Smooth muscle cell (in vitro differentiated cells): ENCODE measurements around the gene PAK2. TPM values are rescaled to one million over a fixed set of nuclear protein-coding genes. Genes with fewer than 3 reads are reported as not detected.
A peak's percentile ranks its signal among the peaks of the same experiment; 100 is the strongest.
"Not testable (repeated sequence)": the region's sequence is repeated elsewhere in the genome, so short reads cannot be mapped to it uniquely, and the experiment has no call there.

Source experiments
- DNase-seq: peaks from one replicate; lab custom pipeline; 2025; ENCODE audit not compliant: unreplicated experiment; lab: John Stamatoyannopoulos, UW
- H2AFZ ChIP-seq: fragments of 200-600 bp; sonication (generic); 2 replicates; pipeline ENCODE4 v1.6.0; 2016; ENCODE audit warnings: antibody characterized with exemption, low read depth, mild to moderate bottlenecking
- H3F3A ChIP-seq: fragments of 200-600 bp; sonication (generic); 2 replicates; pipeline ENCODE4 v1.6.0; 2017; ENCODE audit warnings: antibody characterized with exemption, low read depth
- H3K27ac ChIP-seq: fragments of 200-600 bp; sonication (generic); 2 replicates; pipeline ENCODE4 v1.5.1; 2016; ENCODE audit warnings: low read depth, mild to moderate bottlenecking
- H3K27me3 ChIP-seq: fragments of 200-600 bp; sonication (generic); 2 replicates; pipeline ENCODE4 v1.6.1; 2016; ENCODE audit warnings: low read depth, mild to moderate bottlenecking
- H3K36me3 ChIP-seq: fragments of 200-600 bp; sonication (generic); 2 replicates; pipeline ENCODE4 v1.5.1; 2016; ENCODE audit warnings: low read depth
- H3K4me1 ChIP-seq: fragments of 200-600 bp; sonication (generic); 2 replicates; pipeline ENCODE4 v1.5.1; 2016; ENCODE audit warnings: low read depth
- H3K4me2 ChIP-seq: fragments of 200-600 bp; sonication (generic); 2 replicates; pipeline ENCODE4 v1.6.0; 2016; ENCODE audit warnings: mild to moderate bottlenecking
- H3K4me3 ChIP-seq: fragments of 200-600 bp; sonication (generic); 2 replicates; pipeline ENCODE4 v1.5.1; 2016; ENCODE audit warnings: mild to moderate bottlenecking
- H3K79me2 ChIP-seq: fragments of 200-600 bp; sonication (generic); 2 replicates; pipeline ENCODE4 v1.6.0; 2016; ENCODE audit warnings: low read depth, mild to moderate bottlenecking
- H3K9ac ChIP-seq: fragments of 200-600 bp; sonication (generic); 2 replicates; pipeline ENCODE4 v1.6.0; 2016; ENCODE audit warnings: low read depth
- H3K9me3 ChIP-seq: fragments of 200-600 bp; sonication (generic); replicated peaks from 2 replicates; pipeline ENCODE4 v1.5.1; 2016; ENCODE audit warnings: low read depth
- H4K20me1 ChIP-seq: fragments of 200-600 bp; sonication (generic); 2 replicates; pipeline ENCODE4 v1.6.0; 2016; ENCODE audit warnings: low read depth
- CTCF ChIP-seq: fragments of 200-600 bp; sonication (generic); IDR thresholded peaks from 2 replicates; pipeline ENCODE4 v1.5.1; 2017; ENCODE audit warnings: borderline replicate concordance, mild to moderate bottlenecking, antibody characterized with exemption; ENCODE audit not compliant: insufficient read depth, poor library complexity, severe bottlenecking
- WGBS: methylation state at CpG from one replicate; pipeline ENCODE4 v1.1.7; 2016; ENCODE audit warnings: low lambda C conversion rate; 5-methylcytosine and 5-hydroxymethylcytosine counted together
- polyA plus RNA-seq: library from polyadenylated mRNA; unstranded; fragments of >200 nt; fragmentation: Nextera tagmentation; extraction: Ambion mirVana; gene quantifications from 2 replicates; pipeline ENCODE4 v1.2.1, GENCODE V29; 2016
- total RNA-seq: library from RNA; depleted of rRNA; stranded (reverse); fragments of >200 nt; gene quantifications from 2 replicates; pipeline ENCODE4 v1.2.3, GENCODE V29; 2014

PAK2 gene
- total and polyA plus RNA-seq, 2 experiments from 2014 or later = 20.6 to 98.4 TPM

GRCh38 chr3:196849180-196849741, 109.6 kb downstream of the PAK2 start:
- Histone ChIP-seq H4K20me1 (no peaks in the 10 kb centered on the region), H3K4me2 (no peak overlapping the region)
- WGBS = 87% methylated on average over 11 of the region's 11 CpGs

GRCh38 chr3:196863000-196863399, 123.3 kb downstream of the PAK2 start:
- not testable (repeated sequence) for H3K27ac ChIP-seq, H3K79me2 ChIP-seq, H4K20me1 ChIP-seq, H3K4me3 ChIP-seq, H3K9ac ChIP-seq, H3K4me2 ChIP-seq, H2AFZ ChIP-seq, DNase-seq, H3K4me1 ChIP-seq, H3F3A ChIP-seq, H3K27me3 ChIP-seq, H3K9me3 ChIP-seq, H3K36me3 ChIP-seq
- 97% methylated on average over 8 of the region's 8 CpGs for WGBS

More at GRCh38 chr3:196849180-196849741, 109.6 kb downstream of the PAK2 start:
- no peaks in the 10 kb centered on the region for H3K36me3 ChIP-seq
- H3K79me2 ChIP-seq = no peaks in the 10 kb centered on the region
- no peaks in the 10 kb centered on the region for H3K4me1 ChIP-seq
- no peak overlapping the region for H3K27ac ChIP-seq
- H2AFZ ChIP-seq = no peak overlapping the region
- H3K4me3 ChIP-seq = no peak overlapping the region
- no peak for TF ChIP-seq CTCF
- H3K9ac ChIP-seq = no peak overlapping the region
- no peak for DNase-seq
- no peaks in the 10 kb centered on the region for H3K27me3 ChIP-seq
- peaks cover 4% of the 10 kb centered on the region for H3K9me3 ChIP-seq
- no peaks in the 10 kb centered on the region for H3F3A ChIP-seq

- H3K36me3 ChIP-seq = no peaks in the 10 kb centered on the region
- no peaks in the 10 kb centered on the region for H3F3A ChIP-seq
- H3K4me2 ChIP-seq = peak overlapping the region; percentile 88
- 52% methylated on average over 6 of the region's 6 CpGs for WGBS
- H3K27ac ChIP-seq = peak overlapping the region; percentile 89
- TF ChIP-seq CTCF = no peak
- peak overlapping the region; percentile 96 for H3K4me3 ChIP-seq
- DNase-seq = no peak
- H3K9ac ChIP-seq = peak overlapping the region; percentile 86
- H3K27me3 ChIP-seq = no peaks in the 10 kb centered on the region
- H4K20me1 ChIP-seq = peaks cover 39% of the 10 kb centered on the region
- H2AFZ ChIP-seq = peak overlapping the region; percentile 95
- H3K79me2 ChIP-seq = peaks cover 43% of the 10 kb centered on the region
- H3K9me3 ChIP-seq = no peaks in the 10 kb centered on the region
- peaks cover 9% of the 10 kb centered on the region for H3K4me1 ChIP-seq
These were observed 127.5 kb downstream of the PAK2 start for GRCh38 chr3:196867155-196867506.

- Histone ChIP-seq H2AFZ (peak within 1 kb of the TSS; percentile 95), H3K9ac (peak within 1 kb of the TSS; percentile 97), H3K36me3 (no peaks in the 10 kb centered on the region), H4K20me1 (peaks cover 44% of the 10 kb centered on the region), H3K27me3 (no peaks in the 10 kb centered on the region), H3K9me3 (no peaks in the 10 kb centered on the region), H3K27ac (peak within 1 kb of the TSS; percentile 94), H3K79me2 (peaks cover 49% of the 10 kb centered on the region), H3K4me3 (peak within 1 kb of the TSS; percentile 96), H3K4me1 (peaks cover 9% of the 10 kb centered on the region), H3K4me2 (peak within 1 kb of the TSS; percentile 92), H3F3A (no peaks in the 10 kb centered on the region)
- TF ChIP-seq CTCF = no peak
- 4% methylated on average over 54 of the region's 93 CpGs for WGBS
- DNase-seq = peak; percentile 73
These were observed 128.0 kb downstream of the PAK2 start, which contains the start of gene SENP5 for GRCh38 chr3:196867507-196868296. TSS of gene SENP5 (plus strand) at chr3:196867920. CDS start at chr3:196885182, 17,262 bp downstream.
